GM18873 (cell line): ENCODE results near the gene CBL.

Source experiments
- ATAC-seq: cut with Tn5 transposase; IDR thresholded peaks from one replicate; pipeline ENCODE4 v1.9.1; 2021; ENCODE audit warnings: mild to moderate bottlenecking, moderate library complexity, moderate number of reproducible peaks; ENCODE audit not compliant: unreplicated experiment, low FRiP score

CBL gene

GRCh38 chr11:119340335-119341221, 134.4 kb downstream of the CBL start, which contains the start of gene C1QTNF5:
Gene C1QTNF5, minus strand, starts transcription at chr11:119340883. Its CDS starts 486 bp downstream, at chr11:119340397.
- ATAC-seq, result no peak

- ATAC-seq, result no peak
Observed at GRCh38 chr11:119341222-119342022, 135.3 kb downstream of the CBL start.

- ATAC-seq, result no peak
Observed at GRCh38 chr11:119342023-119342300, 135.8 kb downstream of the CBL start.

- ATAC-seq, result no peak
Observed at GRCh38 chr11:119342362-119343130, 136.4 kb downstream of the CBL start.

GRCh38 chr11:119343726-119344125, 137.6 kb downstream of the CBL start:
- no peak for ATAC-seq

GRCh38 chr11:119344291-119345010, 138.3 kb downstream of the CBL start:
- ATAC-seq, result no peak

GRCh38 chr11:119345685-119346084, 139.5 kb downstream of the CBL start:
- no peak for ATAC-seq

GRCh38 chr11:119346605-119347004, 140.5 kb downstream of the CBL start, which contains the start of gene MFRP:
Gene MFRP, minus strand, starts transcription at chr11:119346705. Its CDS starts 192 bp downstream, at chr11:119346513.
- no peak for ATAC-seq

- ATAC-seq, result no peak
Observed at GRCh38 chr11:119347242-119347641, 141.1 kb downstream of the CBL start.

GRCh38 chr11:119347940-119348605, 141.9 kb downstream of the CBL start:
- ATAC-seq, result no peak

GRCh38 chr11:119350302-119350701, 144.2 kb downstream of the CBL start:
- ATAC-seq, result no peak

GRCh38 chr11:119351232-119351631, 145.1 kb downstream of the CBL start:
- ATAC-seq, result no peak

GRCh38 chr11:119352857-119353260, 146.7 kb downstream of the CBL start:
- ATAC-seq, result no peak

GRCh38 chr11:119355091-119355843, 149.1 kb downstream of the CBL start:
- no peak for ATAC-seq

GRCh38 chr11:119356349-119357031, 150.4 kb downstream of the CBL start:
- ATAC-seq, result no peak

- no peak for ATAC-seq
Observed at GRCh38 chr11:119357074-119357473, 150.9 kb downstream of the CBL start.
